ENCODE results near the gene DNAI7.

The DNAI7 gene

DNA sequence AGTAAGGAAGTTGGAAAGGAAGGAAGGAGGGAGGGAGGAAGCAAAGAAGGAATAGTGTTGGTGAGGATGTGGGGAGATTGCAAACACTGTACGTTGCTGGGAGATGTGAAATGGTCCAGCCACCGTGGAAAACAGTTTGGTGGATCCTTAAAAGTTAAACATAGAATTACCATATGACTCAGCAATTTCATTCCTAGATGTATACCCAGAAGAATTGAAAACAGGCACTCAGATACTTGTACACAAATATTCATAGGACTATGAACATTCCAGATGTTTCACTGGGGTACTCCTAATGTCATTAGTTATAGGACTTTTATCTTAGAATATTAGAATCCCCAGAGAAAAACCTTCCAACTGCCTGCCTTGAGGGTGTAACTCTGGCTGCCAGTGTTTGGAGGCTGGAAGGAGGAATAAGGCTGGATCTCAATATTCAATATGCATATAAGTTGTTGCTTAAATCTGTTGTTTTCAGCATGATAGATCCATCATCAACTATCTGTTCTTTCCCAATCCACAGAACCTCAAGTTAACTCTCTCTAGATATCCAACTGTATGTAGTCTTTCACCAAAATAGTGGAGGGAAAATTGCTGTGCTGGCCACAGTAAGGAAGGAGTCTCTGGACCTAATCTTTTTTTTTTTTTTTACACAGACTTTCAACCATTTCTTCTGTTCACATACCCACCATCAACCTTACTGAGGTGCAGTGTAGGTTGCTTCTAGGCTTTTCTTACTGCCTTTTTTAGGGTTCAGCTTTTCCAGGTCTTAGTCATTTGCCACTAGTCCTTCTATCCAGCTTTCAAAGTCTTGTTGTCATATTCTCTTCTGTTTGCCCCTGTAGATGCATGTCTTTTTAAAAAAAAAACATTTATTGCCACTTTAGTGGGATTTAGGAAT lies 94.5 kb downstream of the DNAI7 start:
- no peak for DNase-seq

DNA sequence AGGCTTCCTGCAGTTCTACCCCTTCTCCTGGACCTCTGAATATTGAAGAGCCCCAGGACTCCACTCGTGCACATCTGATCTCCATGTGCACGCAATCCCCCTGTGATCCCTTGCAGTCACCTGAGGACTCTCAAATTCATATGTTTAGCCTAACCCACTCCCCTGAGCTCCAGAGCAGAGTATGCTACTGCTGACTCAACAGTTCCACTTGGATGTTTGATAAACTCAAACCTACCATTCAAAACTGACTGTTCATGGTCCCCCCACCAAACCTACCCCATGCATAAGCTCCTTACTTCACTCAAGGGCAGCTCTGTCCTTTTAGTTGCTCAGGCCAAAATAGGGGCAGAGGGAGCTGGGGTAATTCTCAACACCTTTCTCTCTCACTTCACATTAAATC lies 96.0 kb downstream of the DNAI7 start:
- DNase-seq = no peak

GRCh38 chr12:25089738-25090137 lies 105.2 kb downstream of the DNAI7 start:
- peak; percentile 20 for DNase-seq

GRCh38 chr12:25087596-25087995 lies 107.4 kb downstream of the DNAI7 start:
- no peak for DNase-seq

- no peak for DNase-seq
Observed at GRCh38 chr12:25084816-25085215, 110.1 kb downstream of the DNAI7 start.

- DNase-seq = no peak
Observed at GRCh38 chr12:25083211-25083610, 111.7 kb downstream of the DNAI7 start.

DNA sequence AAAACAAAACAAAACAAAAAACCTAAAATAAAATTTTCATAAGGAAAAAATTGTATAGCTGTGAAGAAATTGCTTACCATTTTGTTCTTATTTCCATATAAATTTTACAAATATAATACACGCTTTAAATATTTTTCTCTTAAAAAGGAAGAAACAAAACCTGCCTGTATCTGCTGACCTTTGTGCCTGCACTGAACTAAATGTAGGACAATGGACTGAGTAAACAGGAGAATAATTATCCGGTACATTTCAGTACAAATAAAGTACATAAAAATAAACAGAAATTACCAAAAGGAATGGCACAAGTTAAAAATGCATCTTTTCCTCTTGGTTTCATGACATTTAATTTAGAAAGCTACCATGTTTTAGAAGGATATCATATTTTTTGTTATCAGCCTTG lies 112.3 kb downstream of the DNAI7 start:
- no peak for DNase-seq

DNA sequence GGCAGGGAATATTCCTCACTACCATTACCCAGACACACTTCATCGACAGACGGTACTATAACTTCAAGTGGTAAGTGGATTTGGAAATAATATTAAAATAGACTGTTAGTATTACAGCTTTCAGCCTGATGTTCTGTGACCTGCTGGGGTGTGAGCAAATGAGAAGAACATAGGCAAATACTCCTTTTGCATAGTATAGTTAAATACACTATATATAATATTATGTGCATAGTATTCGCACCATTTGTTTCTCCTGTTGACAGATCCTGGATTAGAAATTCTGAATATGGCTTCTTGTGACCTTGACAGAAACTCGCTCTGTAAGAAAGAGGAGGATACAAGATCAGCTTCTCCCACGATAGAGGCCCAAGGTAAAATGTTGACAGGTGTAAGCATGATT lies 115.6 kb downstream of the DNAI7 start:
- DNase-seq = no peak

- DNase-seq = no peak
Observed at GRCh38 chr12:25074954-25075353, 120.0 kb downstream of the DNAI7 start.

- no peak for DNase-seq
Observed at GRCh38 chr12:25074113-25074512, 120.8 kb downstream of the DNAI7 start.

DNA sequence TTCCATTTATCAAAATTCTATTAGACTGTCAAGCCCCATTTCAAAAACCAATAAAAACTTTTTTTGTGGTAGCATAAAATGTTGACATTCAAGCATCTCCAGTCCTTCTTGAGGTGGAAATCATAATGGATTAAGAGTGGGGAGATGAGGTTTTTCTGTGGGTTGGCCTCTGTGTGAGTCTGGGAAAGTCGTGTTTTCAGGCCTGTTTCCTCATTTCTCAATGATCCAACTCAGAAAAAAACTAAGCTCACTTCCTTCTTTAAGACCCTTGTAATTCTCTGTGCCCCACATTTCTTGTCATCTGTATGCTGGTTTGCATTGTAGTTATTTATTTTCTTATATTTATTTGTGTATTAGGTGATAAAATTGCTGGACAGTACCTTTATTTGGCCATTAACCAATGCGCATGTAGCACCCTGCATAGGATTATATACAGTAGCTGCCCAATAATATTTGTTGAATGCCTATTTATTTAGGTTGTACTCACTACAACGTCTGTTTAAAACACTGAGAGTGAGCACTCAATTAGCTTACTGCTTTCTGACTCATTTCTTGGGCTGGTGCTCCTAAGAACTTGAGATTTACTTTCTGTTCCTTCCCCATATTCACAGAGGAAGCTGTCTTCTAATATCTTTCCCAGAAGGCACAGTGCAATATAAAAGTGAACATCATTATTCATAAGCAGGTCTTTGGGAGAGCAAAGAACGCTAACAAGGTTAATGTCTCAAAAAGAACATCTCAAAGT lies 121.9 kb downstream of the DNAI7 start:
- no peak for DNase-seq

DNA sequence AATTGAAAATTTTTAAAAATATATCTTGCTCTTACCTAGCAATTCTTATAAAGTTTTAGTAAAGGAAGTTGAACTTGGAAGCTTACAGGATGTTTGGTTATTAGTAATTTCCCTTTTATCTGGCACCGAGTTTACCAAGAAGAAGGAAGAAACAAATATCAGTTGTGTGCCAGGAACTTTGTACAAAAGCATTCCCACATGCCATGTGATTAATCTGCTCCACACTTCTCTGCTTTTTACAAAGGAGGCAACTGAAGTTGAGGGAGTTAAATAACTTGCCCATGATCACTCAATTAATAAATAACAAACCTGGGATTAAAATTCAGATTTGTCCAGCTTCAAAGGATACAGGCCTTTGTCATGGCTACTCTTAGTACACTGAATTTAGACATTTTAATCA lies 123.6 kb downstream of the DNAI7 start:
- DNase-seq = no peak

- DNase-seq = no peak
Observed at GRCh38 chr12:25069224-25069623, 125.7 kb downstream of the DNAI7 start.

- DNase-seq = no peak
Observed at GRCh38 chr12:25065035-25065434, 129.9 kb downstream of the DNAI7 start.

GRCh38 chr12:25063873-25064628 lies 130.9 kb downstream of the DNAI7 start:
- no peak for DNase-seq

DNA sequence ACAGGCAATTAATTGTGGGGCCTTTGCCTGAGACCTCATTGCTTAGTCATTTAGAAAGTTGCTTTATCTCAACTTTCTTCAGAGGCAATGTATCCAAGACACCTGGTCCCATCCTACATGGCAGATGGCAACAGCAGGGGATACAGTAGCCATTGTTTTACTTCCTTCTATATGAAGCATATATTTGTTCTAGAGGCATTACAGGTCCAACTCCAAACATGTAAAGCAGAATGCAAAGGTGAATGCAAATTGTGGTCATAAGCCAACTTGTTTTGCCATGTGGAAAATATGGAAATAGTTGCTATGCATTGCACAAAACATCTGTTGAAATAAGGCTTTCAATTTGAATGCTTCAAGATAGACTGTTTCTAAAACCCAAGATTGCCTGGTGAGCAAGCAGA lies 136.3 kb downstream of the DNAI7 start:
- DNase-seq = no peak
